ENCODE measurements around the gene EXOC4. TPM values are rescaled to one million over a fixed set of nuclear protein-coding genes. Genes with fewer than 3 reads are reported as not detected.

The EXOC4 gene
- total RNA-seq, 1 experiment from 2014 or later = 91.9 TPM

DNA sequence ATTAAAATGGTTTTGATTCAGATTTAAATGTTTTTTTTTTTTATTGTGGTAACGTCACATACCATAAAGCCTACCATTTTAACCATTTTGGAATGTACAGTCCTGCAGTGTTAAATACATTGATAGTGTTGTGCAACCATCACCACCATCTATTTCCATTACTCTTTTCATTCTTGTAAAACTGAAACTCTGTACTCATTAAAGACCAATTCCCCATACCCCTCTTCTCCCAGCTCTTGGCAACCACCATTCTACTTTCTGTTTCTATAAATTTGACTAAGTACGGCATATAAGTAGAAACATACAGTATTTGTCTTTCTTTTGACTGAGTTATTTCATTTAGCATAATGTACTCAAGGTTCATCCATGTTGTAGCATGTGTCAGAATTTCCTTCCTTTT lies 96.2 kb downstream of the EXOC4 start:
- H3K36me3 Mint-ChIP-seq (ENCODE audit: insufficient read depth, unreplicated experiment) = no peaks in the 10 kb centered on the region
- no peaks in the 10 kb centered on the region for H3K27me3 Mint-ChIP-seq (ENCODE audit: unreplicated experiment)
- TF ChIP-seq CTCF (IDR thresholded peaks at IDR 0.05; ENCODE audit: unreplicated experiment) = no peak
- intact Hi-C loops (cut with micrococcal nuclease; ENCODE audit: unreplicated experiment) = no loop called here
- H3K27ac Mint-ChIP-seq (ENCODE audit: unreplicated experiment) = no peak overlapping the region
- peaks cover 7% of the 10 kb centered on the region for H3K9me3 Mint-ChIP-seq (ENCODE audit: low read depth, unreplicated experiment)
- CTCF ChIA-PET = no interaction called here
- no peak overlapping the region for H3K4me3 Mint-ChIP-seq (ENCODE audit: low read depth, unreplicated experiment)
- no TSS peak for BruUV-seq (replicated peaks)
- H3K4me1 Mint-ChIP-seq (ENCODE audit: low read depth, unreplicated experiment) = peaks cover 7% of the 10 kb centered on the region
- DNase-seq = no peak

DNA sequence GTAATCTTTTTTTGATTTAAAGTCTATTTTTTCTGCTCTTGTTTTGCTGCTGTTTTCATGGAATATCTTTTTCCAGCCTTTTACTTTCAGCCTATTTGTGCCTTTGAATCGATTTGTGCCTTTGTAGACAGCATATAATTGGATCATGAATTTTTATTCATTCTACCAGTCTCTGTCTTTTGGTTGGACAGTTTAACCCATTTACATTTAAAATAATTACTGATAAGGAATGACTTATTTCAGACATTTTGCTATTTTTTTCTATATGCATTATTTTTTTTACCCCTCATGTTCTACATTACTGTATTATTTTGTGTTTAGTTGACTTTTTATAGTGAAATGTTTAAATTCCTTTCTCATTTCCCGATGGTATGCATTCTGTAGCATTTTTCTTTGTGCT lies 99.6 kb downstream of the EXOC4 start:
- CTCF ChIA-PET = no interaction called here
- DNase-seq = no peak
- no peaks in the 10 kb centered on the region for H3K36me3 Mint-ChIP-seq (ENCODE audit: insufficient read depth, unreplicated experiment)
- no peaks in the 10 kb centered on the region for H3K27me3 Mint-ChIP-seq (ENCODE audit: unreplicated experiment)
- H3K4me3 Mint-ChIP-seq (ENCODE audit: low read depth, unreplicated experiment) = no peak overlapping the region
- no TSS peak for BruUV-seq (replicated peaks)
- peaks cover 7% of the 10 kb centered on the region for H3K4me1 Mint-ChIP-seq (ENCODE audit: low read depth, unreplicated experiment)
- intact Hi-C loops (cut with micrococcal nuclease; ENCODE audit: unreplicated experiment) = no loop called here
- TF ChIP-seq CTCF (IDR thresholded peaks at IDR 0.05; ENCODE audit: unreplicated experiment) = no peak
- peaks cover 7% of the 10 kb centered on the region for H3K9me3 Mint-ChIP-seq (ENCODE audit: low read depth, unreplicated experiment)
- H3K27ac Mint-ChIP-seq (ENCODE audit: unreplicated experiment) = no peak overlapping the region

- no peak for DNase-seq
- peaks cover under 1% of the 10 kb centered on the region for H3K4me1 Mint-ChIP-seq (ENCODE audit: low read depth, unreplicated experiment)
- no peak overlapping the region for H3K4me3 Mint-ChIP-seq (ENCODE audit: low read depth, unreplicated experiment)
- peaks cover 7% of the 10 kb centered on the region for H3K9me3 Mint-ChIP-seq (ENCODE audit: low read depth, unreplicated experiment)
- H3K27ac Mint-ChIP-seq (ENCODE audit: unreplicated experiment) = no peak overlapping the region
- no peak for TF ChIP-seq CTCF (IDR thresholded peaks at IDR 0.05; ENCODE audit: unreplicated experiment)
- BruUV-seq (replicated peaks) = no TSS peak
- no peaks in the 10 kb centered on the region for H3K27me3 Mint-ChIP-seq (ENCODE audit: unreplicated experiment)
- CTCF ChIA-PET = interaction anchor here (0.7 kb wide), 1 partner anchor 111 kb away, joined by 3 read pairs; no protein-coding TSS in a partner anchor
- intact Hi-C loops (cut with micrococcal nuclease; ENCODE audit: unreplicated experiment) = no loop called here
- H3K36me3 Mint-ChIP-seq (ENCODE audit: insufficient read depth, unreplicated experiment) = no peaks in the 10 kb centered on the region
Observed at GRCh38 chr7:133353775-133354174, 100.9 kb downstream of the EXOC4 start.

- Mint-ChIP-seq H3K36me3 (ENCODE audit: insufficient read depth, unreplicated experiment) (no peaks in the 10 kb centered on the region), H3K27ac (ENCODE audit: unreplicated experiment) (no peak overlapping the region), H3K9me3 (ENCODE audit: low read depth, unreplicated experiment) (peaks cover 7% of the 10 kb centered on the region), H3K27me3 (ENCODE audit: unreplicated experiment) (no peaks in the 10 kb centered on the region), H3K4me3 (ENCODE audit: low read depth, unreplicated experiment) (no peak overlapping the region), H3K4me1 (ENCODE audit: low read depth, unreplicated experiment) (no peaks in the 10 kb centered on the region)
- no TSS peak for BruUV-seq (replicated peaks)
- intact Hi-C loops (cut with micrococcal nuclease; ENCODE audit: unreplicated experiment) = no loop called here
- DNase-seq = no peak
- CTCF ChIA-PET = no interaction called here
- no peak for TF ChIP-seq CTCF (IDR thresholded peaks at IDR 0.05; ENCODE audit: unreplicated experiment)
Observed at GRCh38 chr7:133354546-133355324, 101.9 kb downstream of the EXOC4 start.

Measured in Calu3 (cell line).